H1 (cell line): ENCODE results near the gene PGBD4. TPM values are rescaled to one million over a fixed set of nuclear protein-coding genes. Genes with fewer than 3 reads are reported as not detected.

ENCODE experiments used
- EP300 ChIP-seq, 2 experiments: IDR thresholded peaks; 1 replicate in 1 of 2; 2 replicates in 1 of 2; pipeline ENCODE4 v1.6.1; 2011 to 2012; ENCODE audit warnings: low read depth in 2 of 2, low read length in 2 of 2, mild to moderate bottlenecking in 2 of 2, borderline replicate concordance in 1 of 2, inconsistent platforms in 1 of 2, moderate library complexity in 1 of 2
- NANOG ChIP-seq: IDR thresholded peaks from 2 replicates; pipeline ENCODE4 v1.6.1; 2011; ENCODE audit warnings: low read length, low read depth, mild to moderate bottlenecking, inconsistent platforms; ENCODE audit not compliant: insufficient read depth, poor library complexity, severe bottlenecking
- polyA plus RNA-seq, 7 experiments: library from polyadenylated mRNA; depleted of rRNA in 3 of 7; stranded (reverse) in 5 of 7; unstranded in 2 of 7; fragments of >200 nt in 5 of 7; fragments of 200-250 nt in 2 of 7; gene quantifications; 1 replicate in 5 of 7; 2 replicates in 1 of 7; 4 replicates in 1 of 7; pipeline versions ENCODE4 v1.2.1 to v1.2.3, GENCODE V29; 2011 to 2013; ENCODE audit warnings: missing spikeins in 2 of 7, mixed read lengths in 2 of 7
- total RNA-seq: library from RNA; stranded (reverse); fragmentation: NEBNext Ultra II Directional; extraction: Animal tissue kit (Norgen Biotek cat#: 25700); gene quantifications from 2 replicates; pipeline ENCODE4 v1.2.1, GENCODE V29; 2021

Gene PGBD4
- total and polyA plus RNA-seq, 2 of the 8 experiments (the other 6 are each of a cell fraction or from before 2014, with no cell fraction given) = 0.68 to 0.76 TPM

- no peak for TF ChIP-seq EP300 (IDR thresholded peaks at IDR 0.05; ENCODE audit: borderline replicate concordance in 1 of 2, low read depth in 2 of 2, low read length in 2 of 2)
- TF ChIP-seq NANOG = no peak
- TF ChIP-seq, all 59 proteins: peak for 0
Observed at GRCh38 chr15:34125945-34126344, 24.1 kb downstream of the PGBD4 start (continued).
